IMR-90 (cell line): ENCODE results near the gene ACVRL1. TPM values are rescaled to one million over a fixed set of nuclear protein-coding genes. Genes with fewer than 3 reads are reported as not detected.

Source experiments
- ATAC-seq: fragments of 200-7000 bp; cut with Tn5 transposase; 2 replicates; pipeline ENCODE4 v1.9.1; 2020; ENCODE audit warnings: low read depth, mild to moderate bottlenecking, moderate library complexity
- BruUV-seq: library from RNA; stranded (reverse); fragments of 400-500 nt; replicated peaks from 2 replicates; lab custom pipeline; 2021; lab: Mats Ljungman, UMichigan
- CTCF ChIA-PET: fragments of 300-600 bp; formaldehyde crosslinking; extraction: SDS; loops from one replicate; lab custom pipeline; 2021; ENCODE audit warnings: antibody characterized with exemption; lab: Yijun Ruan, JAX
- POLR2A ChIA-PET: fragments of 300-600 bp; sonication (Branson Sonifier 250); formaldehyde crosslinking; loops from one replicate; lab custom pipeline; 2022; ENCODE audit warnings: antibody characterized with exemption; ENCODE audit not compliant: unreplicated experiment; lab: Charles Lee
- DNase-seq: peaks from one replicate; pipeline ENCODE4 v3.0.0; 2013
- H2AFZ ChIP-seq: replicated peaks from 2 replicates; pipeline ENCODE3; 2013; ENCODE audit warnings: low read length, mild to moderate bottlenecking; ENCODE audit not compliant: poor library complexity
- H2AK5ac ChIP-seq: 2 replicates; pipeline ENCODE4 v1.6.1; 2013; ENCODE audit warnings: low read depth, low read length, inconsistent platforms
- H2AK9ac ChIP-seq: replicated peaks from 2 replicates; pipeline ENCODE3; 2013; ENCODE audit warnings: mild to moderate bottlenecking, low read depth, low read length, moderate library complexity; ENCODE audit not compliant: poor library complexity
- H2BK120ac ChIP-seq: 2 replicates; pipeline ENCODE4 v1.6.1; 2013; ENCODE audit warnings: low read depth, low read length, inconsistent platforms
- H2BK15ac ChIP-seq: 3 replicates; pipeline ENCODE4 v1.6.1; 2013; ENCODE audit warnings: low read depth, low read length, inconsistent platforms
- H2BK20ac ChIP-seq: 2 replicates; pipeline ENCODE4 v1.6.1; 2013; ENCODE audit warnings: low read depth, mild to moderate bottlenecking, inconsistent platforms, low read length, moderate library complexity
- H2BK5ac ChIP-seq: 2 replicates; pipeline ENCODE4 v1.6.1; 2013; ENCODE audit warnings: mild to moderate bottlenecking, low read depth, low read length, inconsistent platforms; ENCODE audit not compliant: poor library complexity, severe bottlenecking
- H3K14ac ChIP-seq: replicated peaks from 2 replicates; pipeline ENCODE4 v1.6.1; 2013; ENCODE audit warnings: low read depth, low read length, inconsistent platforms
- H3K18ac ChIP-seq: 2 replicates; pipeline ENCODE4 v1.6.1; 2013; ENCODE audit warnings: low read depth, low read length, control low read depth
- H3K23ac ChIP-seq: 2 replicates; pipeline ENCODE4 v1.6.1; 2013; ENCODE audit warnings: low read depth, low read length, inconsistent platforms
- H3K27ac ChIP-seq: 2 replicates; pipeline ENCODE4 v1.5.1; 2013; ENCODE audit warnings: mild to moderate bottlenecking, control low read depth, low read length; ENCODE audit not compliant: insufficient read depth
- H3K27me3 ChIP-seq: 2 replicates; pipeline ENCODE4 v1.6.1; 2013; ENCODE audit warnings: low read length; ENCODE audit not compliant: control insufficient read depth, insufficient read depth
- H3K36me3 ChIP-seq: 2 replicates; pipeline ENCODE4 v1.6.1; 2013; ENCODE audit warnings: low read length, mixed read lengths; ENCODE audit not compliant: control insufficient read depth, insufficient read depth
- H3K4ac ChIP-seq: 2 replicates; pipeline ENCODE4 v1.6.1; 2013; ENCODE audit warnings: low read depth, low read length, inconsistent platforms
- H3K4me1 ChIP-seq: 2 replicates; pipeline ENCODE4 v1.6.1; 2013; ENCODE audit warnings: low read length, mixed read lengths; ENCODE audit not compliant: control insufficient read depth, insufficient read depth
- H3K4me2 ChIP-seq: 2 replicates; pipeline ENCODE4 v1.6.1; 2013; ENCODE audit warnings: low read depth, mild to moderate bottlenecking, control low read depth, low read length, moderate library complexity
- H3K4me3 ChIP-seq: 2 replicates; pipeline ENCODE4 v1.5.1; 2013; ENCODE audit warnings: low read depth, mild to moderate bottlenecking, control low read depth, low read length, moderate library complexity; ENCODE audit not compliant: insufficient read depth
- H3K56ac ChIP-seq: 2 replicates; pipeline ENCODE4 v1.6.1; 2013; ENCODE audit warnings: low read length, inconsistent platforms; ENCODE audit not compliant: insufficient read depth; ENCODE audit errors: extremely low read depth
- H3K79me1 ChIP-seq, 2 experiments: 2 replicates each; pipeline ENCODE4 v1.6.1; 2013; ENCODE audit warnings: low read length in 2 of 2, inconsistent platforms in 1 of 2, low read depth in 1 of 2
- H3K9ac ChIP-seq: 2 replicates; pipeline ENCODE4 v1.6.1; 2013; ENCODE audit warnings: low read depth, low read length, control low read depth
- H3K9me1 ChIP-seq: 2 replicates; pipeline ENCODE4 v1.6.1; 2013; ENCODE audit warnings: low read length, inconsistent platforms; ENCODE audit not compliant: insufficient read depth
- H3K9me3 ChIP-seq: 2 replicates; pipeline ENCODE4 v1.6.1; 2013; ENCODE audit warnings: low read length; ENCODE audit not compliant: control insufficient read depth, insufficient read depth
- H4K20me1 ChIP-seq: 2 replicates; pipeline ENCODE4 v1.6.1; 2013; ENCODE audit warnings: low read length, inconsistent platforms; ENCODE audit not compliant: insufficient read depth
- H4K5ac ChIP-seq: 2 replicates; pipeline ENCODE4 v1.6.1; 2013; ENCODE audit warnings: mild to moderate bottlenecking, low read depth, low read length, control low read depth
- H4K8ac ChIP-seq, 2 experiments: 2 replicates each; pipeline ENCODE4 v1.6.1; 2013; ENCODE audit warnings: low read depth in 2 of 2, low read length in 2 of 2, control low read depth in 1 of 2, inconsistent platforms in 1 of 2
- H4K91ac ChIP-seq: 2 replicates; pipeline ENCODE4 v1.6.1; 2013; ENCODE audit warnings: low read depth, low read length, inconsistent platforms; ENCODE audit not compliant: insufficient read depth
- BHLHE40 ChIP-seq: fragments of 150-350 bp; IDR thresholded peaks from 2 replicates; pipeline ENCODE4 v1.6.1; 2016; ENCODE audit warnings: mild to moderate bottlenecking, low read depth, low read length
- CEBPB ChIP-seq: IDR thresholded peaks from 2 replicates; pipeline ENCODE4 v1.6.1; 2012; ENCODE audit warnings: low read depth, low read length, improper control_type of control experiment
- MAZ ChIP-seq: IDR thresholded peaks from 2 replicates; pipeline ENCODE4 v1.6.1; 2012; ENCODE audit warnings: low read depth, mild to moderate bottlenecking, low read length, improper control_type of control experiment, moderate library complexity, borderline replicate concordance
- MXI1 ChIP-seq: IDR thresholded peaks from 2 replicates; pipeline ENCODE4 v1.6.1; 2012; ENCODE audit warnings: low read depth, mild to moderate bottlenecking, low read length, moderate library complexity, borderline replicate concordance
- NFE2L2 ChIP-seq: fragments of 150-350 bp; IDR thresholded peaks from 2 replicates; pipeline ENCODE4 v1.6.1; 2016; ENCODE audit warnings: low read depth, mild to moderate bottlenecking, low read length
- RAD21 ChIP-seq: IDR thresholded peaks from 2 replicates; pipeline ENCODE4 v1.6.1; 2012; ENCODE audit warnings: low read length, improper control_type of control experiment
- RFX5 ChIP-seq: IDR thresholded peaks from 2 replicates; pipeline ENCODE4 v1.8.0; 2012; ENCODE audit warnings: low read depth, mild to moderate bottlenecking, low read length, moderate library complexity
- WGBS, 2 experiments: methylation state at CpG; one replicate each; pipeline versions ENCODE4 v1.1.5 to v1.1.7; 2013; ENCODE audit warnings: missing lambda C conversion rate in 2 of 2; ENCODE audit not compliant: insufficient read length in 1 of 2; ENCODE audit errors: extremely low coverage in 2 of 2; 5-methylcytosine and 5-hydroxymethylcytosine counted together
- dilution Hi-C: fragments of 300-500 bp; cut with HindIII; formaldehyde crosslinking; loops from one replicate; pipeline ENCODE4 v1.14.3; 2018; ENCODE audit warnings: low sequenced_read_pairs; ENCODE audit not compliant: unreplicated experiment
- in situ Hi-C: fragments of 300-500 bp; cut with MboI; formaldehyde crosslinking; loops from 3 replicates; pipeline ENCODE4 v1.14.3; 2019; ENCODE audit warnings: low sequenced_read_pairs, inconsistent platforms, mixed read lengths
- intact Hi-C: fragments of 100-400 bp; cut with micrococcal nuclease; formaldehyde crosslinking; loops from 2 replicates; pipeline ENCODE4 v1.10.0; 2022
- polyA plus RNA-seq, 3 experiments: library from polyadenylated mRNA; depleted of rRNA; stranded (reverse); fragments of >200 nt; gene quantifications; 2 replicates each; pipeline ENCODE4 v1.2.3, GENCODE V29; 2012; ENCODE audit warnings: low replicate concordance in 1 of 3
- total RNA-seq: library from RNA; depleted of rRNA; stranded (reverse); fragments of >200 nt; gene quantifications from 2 replicates; pipeline ENCODE4 v1.2.3, GENCODE V29; 2012
- TF ChIP-seq, protein P1 (sequence below): fragments of 150-350 bp; IDR thresholded peaks from 2 replicates; pipeline ENCODE4 v1.6.1; 2017; ENCODE audit warnings: mild to moderate bottlenecking, antibody characterized with exemption, low read length, low read depth

ACVRL1 gene
- total and polyA plus RNA-seq, 2 of the 4 experiments (the other 2 are of a cell fraction), result 6.4 to 7.5 TPM

GRCh38 chr12:51867796-51868428 is 39.4 kb upstream of the ACVRL1 start:
- H4K20me1 ChIP-seq, result no peaks in the 10 kb centered on the region
- POLR2A ChIA-PET, result no interaction called here
- no peak overlapping the region for H4K91ac ChIP-seq
- no peak overlapping the region for H3K56ac ChIP-seq
- H3K9me3 ChIP-seq, result no peaks in the 10 kb centered on the region
- H2BK120ac ChIP-seq, result no peak overlapping the region
- CTCF ChIA-PET, result no interaction called here
- in situ Hi-C loops, result no loop called here
- no peak overlapping the region for H3K27ac ChIP-seq
- H3K23ac ChIP-seq, result no peak overlapping the region
- TF ChIP-seq MAZ (no peak), RFX5 (no peak), NFE2L2 (no peak), RAD21 (no peak), MXI1 (no peak), CEBPB (no peak), BHLHE40 (no peak)
- TF ChIP-seq, protein P1, sequence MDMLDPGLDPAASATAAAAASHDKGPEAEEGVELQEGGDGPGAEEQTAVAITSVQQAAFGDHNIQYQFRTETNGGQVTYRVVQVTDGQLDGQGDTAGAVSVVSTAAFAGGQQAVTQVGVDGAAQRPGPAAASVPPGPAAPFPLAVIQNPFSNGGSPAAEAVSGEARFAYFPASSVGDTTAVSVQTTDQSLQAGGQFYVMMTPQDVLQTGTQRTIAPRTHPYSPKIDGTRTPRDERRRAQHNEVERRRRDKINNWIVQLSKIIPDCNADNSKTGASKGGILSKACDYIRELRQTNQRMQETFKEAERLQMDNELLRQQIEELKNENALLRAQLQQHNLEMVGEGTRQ, result no peak
- no peak overlapping the region for H3K4me3 ChIP-seq
- dilution Hi-C loops, result loop anchor here (25.0 kb wide), 1 partner anchor 94 kb away; the partner anchor contains the start of gene ACVR1B
- H3K79me1 ChIP-seq, result no peaks in the 10 kb centered on the region
- H3K27me3 ChIP-seq, result peaks cover 54% of the 10 kb centered on the region
- H3K4ac ChIP-seq, result no peak overlapping the region
- no peak overlapping the region for H4K5ac ChIP-seq
- H2AK9ac ChIP-seq, result no peak overlapping the region
- no peaks in the 10 kb centered on the region for H3K36me3 ChIP-seq
- H2AFZ ChIP-seq, result no peak overlapping the region
- ATAC-seq (no peak), DNase-seq (no peak)
- intact Hi-C loops, result no loop called here
- no peak overlapping the region for H3K18ac ChIP-seq
- no peaks in the 10 kb centered on the region for H3K9me1 ChIP-seq
- no TSS peak for BruUV-seq
- H3K4me1 ChIP-seq, result peaks cover 2% of the 10 kb centered on the region
- no peak overlapping the region for H3K14ac ChIP-seq
- no peak overlapping the region for H2BK15ac ChIP-seq
- no peak overlapping the region for H3K4me2 ChIP-seq
- no peak overlapping the region for H3K9ac ChIP-seq
- H2BK5ac ChIP-seq, result no peak overlapping the region
- no peak overlapping the region for H2AK5ac ChIP-seq
- no peak overlapping the region for H4K8ac ChIP-seq
- H2BK20ac ChIP-seq, result no peak overlapping the region
- 100% methylated on average over 2 of the region's 12 CpGs; no CpG with 5 or more reads in 1 of the 2 experiments for WGBS, 2 experiments
